ENCODE results near the gene AK5. TPM values are rescaled to one million over a fixed set of nuclear protein-coding genes. Genes with fewer than 3 reads are reported as not detected.

AK5 gene
- total and polyA plus RNA-seq, 9 donors, result 0.45 to 3.5 (median 0.82) TPM; not detected in 2

- H3K27me3 ChIP-seq, result no peaks in the 10 kb centered on the region
- H3K36me3 ChIP-seq, result no peaks in the 10 kb centered on the region
- H3K9me3 ChIP-seq, result no peaks in the 10 kb centered on the region
- intact Hi-C loops (cut with DNase I), result no loop called here
- no peak overlapping the region for H3K4me3 ChIP-seq
- 96 to 97% (median 96%) methylated on average over 5 of the region's 5 CpGs for WGBS, 3 donors
- no peak for DNase-seq
- TF ChIP-seq CTCF (IDR thresholded peaks at IDR 0.05), result no peak
- TF ChIP-seq POLR2A (IDR thresholded peaks at IDR 0.05), result no peak
- TF ChIP-seq EP300 (IDR thresholded peaks at IDR 0.05), result no peak
- no peak overlapping the region for H3K27ac ChIP-seq
- H3K4me1 ChIP-seq (ENCODE audit: insufficient read depth), result peaks cover 3% of the 10 kb centered on the region
These were observed 307.4 kb downstream of the AK5 start for GRCh38 chr1:77589231-77589630.

- DNase-seq, result no peak
- intact Hi-C loops (cut with DNase I), result no loop called here
- Histone ChIP-seq H3K27me3 (no peaks in the 10 kb centered on the region), H3K9me3 (no peaks in the 10 kb centered on the region), H3K27ac (no peak overlapping the region), H3K4me1 (ENCODE audit: insufficient read depth) (peaks cover 3% of the 10 kb centered on the region), H3K36me3 (no peaks in the 10 kb centered on the region), H3K4me3 (no peak overlapping the region)
- 96 to 100% (median 96%) methylated on average over 1 of the region's 1 CpG for WGBS, 3 donors
- no peak for TF ChIP-seq POLR2A (IDR thresholded peaks at IDR 0.05)
- TF ChIP-seq EP300 (IDR thresholded peaks at IDR 0.05), result no peak
- no peak for TF ChIP-seq CTCF (IDR thresholded peaks at IDR 0.05)
These were observed 308.8 kb downstream of the AK5 start for GRCh38 chr1:77590651-77591050.

- H3K27me3 ChIP-seq, result no peaks in the 10 kb centered on the region
- intact Hi-C loops (cut with DNase I), result no loop called here
- H3K27ac ChIP-seq, result no peak overlapping the region
- H3K36me3 ChIP-seq, result no peaks in the 10 kb centered on the region
- no peak overlapping the region for H3K4me3 ChIP-seq
- TF ChIP-seq EP300 (IDR thresholded peaks at IDR 0.05), result no peak
- TF ChIP-seq POLR2A (IDR thresholded peaks at IDR 0.05), result no peak
- no peak for TF ChIP-seq CTCF (IDR thresholded peaks at IDR 0.05)
- H3K4me1 ChIP-seq (ENCODE audit: insufficient read depth), result peaks cover 3% of the 10 kb centered on the region
- no peak for DNase-seq
- H3K9me3 ChIP-seq, result no peaks in the 10 kb centered on the region
- 93 to 97% (median 96%) methylated on average over 2 of the region's 2 CpGs for WGBS, 3 donors
These were observed 311.1 kb downstream of the AK5 start for GRCh38 chr1:77592906-77593305.

GRCh38 chr1:77594366-77595112, 312.7 kb downstream of the AK5 start:
- no peak overlapping the region for H3K4me3 ChIP-seq
- intact Hi-C loops (cut with DNase I), result no loop called here
- H3K27ac ChIP-seq, result no peak overlapping the region
- no peaks in the 10 kb centered on the region for H3K36me3 ChIP-seq
- H3K4me1 ChIP-seq (ENCODE audit: insufficient read depth), result peaks cover 2% of the 10 kb centered on the region
- no peaks in the 10 kb centered on the region for H3K27me3 ChIP-seq
- no peaks in the 10 kb centered on the region for H3K9me3 ChIP-seq
- WGBS, 3 donors, result 36 to 42% (median 39%) methylated on average over 1 of the region's 1 CpG
- TF ChIP-seq EP300 (IDR thresholded peaks at IDR 0.05), result no peak
- TF ChIP-seq CTCF (IDR thresholded peaks at IDR 0.05), result no peak
- no peak for TF ChIP-seq POLR2A (IDR thresholded peaks at IDR 0.05)
- no peak for DNase-seq

Measured in ovary (tissue), 9 donors.